Loucy (cell line): Measurements from ENCODE around the gene FLT4.

Experiments used
- EZH2phosphoT487 ChIP-seq: fragments of 200-600 bp; IDR thresholded peaks from 2 replicates; pipeline ENCODE4 v1.6.1; 2018; ENCODE audit warnings: antibody characterized with exemption, mild to moderate bottlenecking, moderate library complexity, borderline replicate concordance
- TF ChIP-seq, protein P1 (sequence below): fragments of 200-600 bp; sonication (generic); conservative IDR thresholded peaks from 2 replicates; pipeline ENCODE4 v1.5.1; 2014; ENCODE audit warnings: mild to moderate bottlenecking, antibody characterized with exemption, low read length

DNA sequence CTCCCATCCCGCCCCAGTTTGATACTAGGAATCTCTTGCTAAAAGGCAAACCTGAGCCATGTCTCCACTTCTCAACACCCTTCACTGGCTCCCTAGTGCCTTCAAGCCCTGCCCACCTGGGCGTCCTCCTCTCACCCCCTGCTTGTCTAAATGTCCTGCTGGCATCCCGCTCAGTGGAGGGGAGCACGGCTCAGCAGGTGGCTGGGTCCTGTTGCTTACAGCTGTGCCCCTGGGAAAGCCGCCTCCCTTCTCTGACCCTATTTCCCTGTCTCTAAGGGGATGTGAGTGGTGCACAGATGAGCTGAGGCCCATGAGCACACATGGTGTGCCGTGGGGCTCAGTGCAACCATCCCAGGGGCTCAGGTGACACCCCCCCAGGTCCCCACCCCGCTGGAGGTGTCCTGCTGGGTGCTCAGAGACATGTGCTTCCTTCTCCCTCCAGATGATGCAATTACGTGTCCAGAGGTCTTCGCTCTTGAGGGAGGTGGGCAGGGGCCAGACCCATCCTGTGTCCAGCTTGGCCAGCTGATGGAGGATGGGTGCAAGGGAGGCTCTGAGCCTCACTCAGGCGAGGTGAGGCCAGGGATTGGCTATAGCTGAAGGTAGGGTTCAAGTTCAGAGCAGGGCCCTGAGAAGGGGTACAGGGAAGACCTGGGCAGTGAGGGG lies 24.1 kb downstream of the FLT4 start:
- TF ChIP-seq, protein P1, sequence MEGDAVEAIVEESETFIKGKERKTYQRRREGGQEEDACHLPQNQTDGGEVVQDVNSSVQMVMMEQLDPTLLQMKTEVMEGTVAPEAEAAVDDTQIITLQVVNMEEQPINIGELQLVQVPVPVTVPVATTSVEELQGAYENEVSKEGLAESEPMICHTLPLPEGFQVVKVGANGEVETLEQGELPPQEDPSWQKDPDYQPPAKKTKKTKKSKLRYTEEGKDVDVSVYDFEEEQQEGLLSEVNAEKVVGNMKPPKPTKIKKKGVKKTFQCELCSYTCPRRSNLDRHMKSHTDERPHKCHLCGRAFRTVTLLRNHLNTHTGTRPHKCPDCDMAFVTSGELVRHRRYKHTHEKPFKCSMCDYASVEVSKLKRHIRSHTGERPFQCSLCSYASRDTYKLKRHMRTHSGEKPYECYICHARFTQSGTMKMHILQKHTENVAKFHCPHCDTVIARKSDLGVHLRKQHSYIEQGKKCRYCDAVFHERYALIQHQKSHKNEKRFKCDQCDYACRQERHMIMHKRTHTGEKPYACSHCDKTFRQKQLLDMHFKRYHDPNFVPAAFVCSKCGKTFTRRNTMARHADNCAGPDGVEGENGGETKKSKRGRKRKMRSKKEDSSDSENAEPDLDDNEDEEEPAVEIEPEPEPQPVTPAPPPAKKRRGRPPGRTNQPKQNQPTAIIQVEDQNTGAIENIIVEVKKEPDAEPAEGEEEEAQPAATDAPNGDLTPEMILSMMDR = no peak
- TF ChIP-seq EZH2phosphoT487 = no peak
